Adrenal gland (tissue), 12 donors: Measurements from ENCODE around the gene HSPB2. TPM values are rescaled to one million over a fixed set of nuclear protein-coding genes. Genes with fewer than 3 reads are reported as not detected.

Experiments used
- DNase-seq, 7 donors: peaks; one replicate each; pipeline ENCODE4 v3.0.0-alpha.2; 2019 to 2020
- H3K27ac ChIP-seq, 5 donors: fragments of 200-600 bp; sonication (generic) in 4 of 5; 1 replicate in 3 of 5; 2 replicates in 2 of 5; pipeline versions ENCODE4 v1.5.1 to v1.8.0; 2016 to 2020; ENCODE audit warnings: mild to moderate bottlenecking in 1 of 5
- H3K27me3 ChIP-seq: fragments of 200-600 bp; 2 replicates; pipeline ENCODE4 v1.8.0; 2021
- H3K36me3 ChIP-seq, 2 donors: fragments of 200-600 bp; replicated peaks in 1 of 2; 1 replicate in 1 of 2; 2 replicates in 1 of 2; pipeline versions ENCODE4 v1.5.1 to v1.8.0; 2018 to 2022
- H3K4me1 ChIP-seq, 2 donors: fragments of 200-600 bp; replicated peaks in 1 of 2; 1 replicate in 1 of 2; 2 replicates in 1 of 2; pipeline versions ENCODE4 v1.5.1 to v1.8.0; 2018 to 2021
- H3K4me3 ChIP-seq, 4 donors: fragments of 200-600 bp; sonication (generic) in 3 of 4; one replicate each; pipeline ENCODE4 v1.5.1; 2016 to 2018
- H3K9me3 ChIP-seq, 3 donors: fragments of 200-600 bp; sonication (generic) in 1 of 3; replicated peaks in 1 of 3; 1 replicate in 2 of 3; 2 replicates in 1 of 3; pipeline versions ENCODE4 v1.5.1 to v1.8.0; 2016 to 2021
- POLR2A ChIP-seq, 2 donors: fragments of 450-650 bp; IDR thresholded peaks; one replicate each; pipeline ENCODE4 v1.6.1; 2017; ENCODE audit warnings: antibody characterized with exemption in 2 of 2, mild to moderate bottlenecking in 2 of 2, moderate library complexity in 1 of 2
- WGBS, 4 donors: extraction: QIAGEN DNeasy Blood & Tissue Kit in 2 of 4; methylation state at CpG; one replicate each; pipeline versions ENCODE4 v1.1.5 to v1.1.7; 2013 to 2017; 5-methylcytosine and 5-hydroxymethylcytosine counted together
- intact Hi-C, 2 donors: fragments of 100-400 bp; cut with DNase I; formaldehyde crosslinking; loops; one replicate each; pipeline versions ENCODE4 v1.14.1 to v1.15.0; 2022 to 2023
- polyA plus RNA-seq, 3 donors: library from polyadenylated mRNA; stranded (reverse); fragments of 200-250 nt in 2 of 3; fragments of 350-450 nt in 1 of 3; fragmentation: Illumina TruSeq in 1 of 3; extraction: RNeasy Lipid Tissue Mini Kit (QIAGEN cat#74804) in 1 of 3; gene quantifications; one replicate each; pipeline ENCODE4 v1.2.3, GENCODE V29; 2013 to 2014
- total RNA-seq, 9 donors: library from RNA; depleted of rRNA in 4 of 9; stranded (reverse); fragments of >200 nt in 4 of 9; fragments of 120-200 nt in 1 of 9; fragmentation: NEBNext Ultra II Directional in 1 of 9; extraction: Animal tissue kit (Norgen Biotek cat#: 25700) in 1 of 9; gene quantifications; one replicate each; pipeline versions ENCODE4 v1.1.0 to v1.2.4, GENCODE V29; 2013 to 2023
- TF ChIP-seq, protein P1 (sequence below), 6 experiments: fragments of 450-650 bp in 4 of 6; fragments of 200-600 bp in 2 of 6; sonication (generic) in 1 of 6; IDR thresholded peaks; 1 replicate in 5 of 6; 2 replicates in 1 of 6; pipeline versions ENCODE4 v1.5.1 to v1.8.0; 2016 to 2021; ENCODE audit warnings: antibody characterized with exemption in 6 of 6, mild to moderate bottlenecking in 2 of 6, moderate library complexity in 1 of 6
- donor health status: healthy with polysubstance abuse.
- donor health status: Bipolar disorder and iron deficiency.
- donor health status: DM: yes; HTN: yes; CAD: no.
- donor health status: DM: no; HTN: no; CAD: no.
- donor health status: DM: no; HTN: no; CAD: no.
- donor health status: DM: yes; HTN: yes; CAD: no.

Gene HSPB2
- total and polyA plus RNA-seq, 12 donors: 0.51 to 6.1 (median 1.3) TPM; not detected in 2

GRCh38 chr11:111947143-111947542, 34.6 kb downstream of the HSPB2 start:
- H3K27me3 ChIP-seq: no peaks in the 10 kb centered on the region
- no peak overlapping the region for H3K27ac ChIP-seq
- no peaks in the 10 kb centered on the region for H3K36me3 ChIP-seq
- no peak for DNase-seq
- no peak for TF ChIP-seq POLR2A (IDR thresholded peaks at IDR 0.05)
- TF ChIP-seq, protein P1, sequence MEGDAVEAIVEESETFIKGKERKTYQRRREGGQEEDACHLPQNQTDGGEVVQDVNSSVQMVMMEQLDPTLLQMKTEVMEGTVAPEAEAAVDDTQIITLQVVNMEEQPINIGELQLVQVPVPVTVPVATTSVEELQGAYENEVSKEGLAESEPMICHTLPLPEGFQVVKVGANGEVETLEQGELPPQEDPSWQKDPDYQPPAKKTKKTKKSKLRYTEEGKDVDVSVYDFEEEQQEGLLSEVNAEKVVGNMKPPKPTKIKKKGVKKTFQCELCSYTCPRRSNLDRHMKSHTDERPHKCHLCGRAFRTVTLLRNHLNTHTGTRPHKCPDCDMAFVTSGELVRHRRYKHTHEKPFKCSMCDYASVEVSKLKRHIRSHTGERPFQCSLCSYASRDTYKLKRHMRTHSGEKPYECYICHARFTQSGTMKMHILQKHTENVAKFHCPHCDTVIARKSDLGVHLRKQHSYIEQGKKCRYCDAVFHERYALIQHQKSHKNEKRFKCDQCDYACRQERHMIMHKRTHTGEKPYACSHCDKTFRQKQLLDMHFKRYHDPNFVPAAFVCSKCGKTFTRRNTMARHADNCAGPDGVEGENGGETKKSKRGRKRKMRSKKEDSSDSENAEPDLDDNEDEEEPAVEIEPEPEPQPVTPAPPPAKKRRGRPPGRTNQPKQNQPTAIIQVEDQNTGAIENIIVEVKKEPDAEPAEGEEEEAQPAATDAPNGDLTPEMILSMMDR (IDR thresholded peaks at IDR 0.05): no peak
- no peaks in the 10 kb centered on the region for H3K9me3 ChIP-seq
- intact Hi-C loops: no loop called here
- H3K4me3 ChIP-seq: no peak overlapping the region
- peaks cover 20 to 34% of the 10 kb centered on the region in 2 donors for H3K4me1 ChIP-seq

DNA sequence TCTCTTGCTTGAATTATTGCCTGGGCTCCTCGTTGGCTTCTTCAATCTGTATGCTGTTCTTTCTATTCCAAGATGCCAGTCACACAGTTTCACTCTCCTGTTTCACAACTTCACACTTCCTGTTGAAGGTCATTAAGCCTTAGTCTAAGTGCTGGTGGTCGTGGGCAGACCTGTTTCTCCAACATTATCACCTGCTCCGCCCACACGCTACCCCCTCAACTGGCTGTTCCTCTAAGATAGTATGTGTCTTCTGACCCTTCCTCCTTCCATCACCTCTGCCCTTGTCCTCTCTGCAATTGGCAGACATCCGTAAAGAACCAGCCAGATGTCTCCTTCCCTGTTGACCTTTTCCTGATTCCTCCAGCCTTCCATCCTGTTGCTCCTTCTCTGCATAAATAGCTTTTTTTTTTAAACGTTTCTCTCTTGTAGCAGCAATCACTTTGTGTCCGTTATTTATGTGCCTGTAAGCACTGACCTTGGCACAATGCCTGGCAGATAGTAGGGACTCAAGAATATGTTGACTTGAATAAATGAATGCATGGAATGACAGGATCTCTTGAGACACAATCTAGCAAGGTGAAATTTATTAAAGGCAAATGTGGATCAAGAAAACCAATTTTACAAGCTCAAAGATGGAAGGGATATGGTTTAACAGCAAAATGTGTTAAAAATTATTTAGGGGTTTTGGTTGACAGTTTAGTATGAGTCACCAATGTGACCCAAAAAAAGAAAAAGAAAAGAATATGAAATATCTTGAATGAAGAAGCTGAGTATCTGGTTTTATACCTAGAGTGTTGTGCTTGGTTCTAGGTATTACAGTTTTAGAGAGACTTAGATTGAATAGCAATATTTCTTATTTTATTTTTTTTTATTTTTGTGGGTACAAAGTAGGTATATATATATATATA, 37.2 kb downstream of the HSPB2 start:
- WGBS, 4 donors: 19 to 23% (median 23%) methylated on average over 7 of the region's 7 CpGs
- DNase-seq: peak; percentile 63 to 87 (median 71)
- TF ChIP-seq, protein P1 (IDR thresholded peaks at IDR 0.05): no peak
- no peak overlapping the region for H3K4me3 ChIP-seq
- no peaks in the 10 kb centered on the region for H3K9me3 ChIP-seq
- peak overlapping the region in 4 of 5 donors; percentile 35 to 69 (median 46) for H3K27ac ChIP-seq
- no peaks in the 10 kb centered on the region for H3K36me3 ChIP-seq
- intact Hi-C loops: no loop called here
- no peaks in the 10 kb centered on the region for H3K27me3 ChIP-seq
- peaks cover 8 to 24% of the 10 kb centered on the region in 2 donors for H3K4me1 ChIP-seq

DNA sequence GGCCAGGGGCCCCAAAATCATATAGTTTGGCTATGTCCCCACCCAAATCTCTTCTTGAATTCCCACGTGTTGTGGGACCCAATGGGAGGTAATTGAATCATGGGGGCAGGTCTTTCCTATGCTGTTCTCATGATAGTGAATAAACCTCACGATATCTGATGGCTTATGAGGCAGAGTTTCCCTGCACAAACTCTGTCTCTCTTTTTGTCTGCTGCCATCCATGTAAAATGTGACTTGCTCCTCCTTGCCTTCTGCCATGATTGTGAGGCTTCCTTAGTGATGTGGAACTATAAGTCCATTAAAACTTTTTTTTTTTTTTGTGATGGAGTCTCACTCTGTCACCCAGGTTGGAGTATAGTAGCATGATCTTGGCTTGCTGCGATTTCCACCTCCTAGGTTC, 39.0 kb downstream of the HSPB2 start:
- TF ChIP-seq, protein P1 (IDR thresholded peaks at IDR 0.05): no peak
- no peak for TF ChIP-seq POLR2A (IDR thresholded peaks at IDR 0.05)
- Histone ChIP-seq H3K9me3 (no peaks in the 10 kb centered on the region), H3K27ac (no peak overlapping the region), H3K27me3 (no peaks in the 10 kb centered on the region), H3K4me1 (peaks cover 8 to 16% of the 10 kb centered on the region in 2 donors), H3K36me3 (no peaks in the 10 kb centered on the region), H3K4me3 (no peak overlapping the region)
- no peak for DNase-seq
- intact Hi-C loops: no loop called here
- WGBS, 4 donors: 89 to 98% (median 96%) methylated on average over 3 of the region's 3 CpGs

DNA sequence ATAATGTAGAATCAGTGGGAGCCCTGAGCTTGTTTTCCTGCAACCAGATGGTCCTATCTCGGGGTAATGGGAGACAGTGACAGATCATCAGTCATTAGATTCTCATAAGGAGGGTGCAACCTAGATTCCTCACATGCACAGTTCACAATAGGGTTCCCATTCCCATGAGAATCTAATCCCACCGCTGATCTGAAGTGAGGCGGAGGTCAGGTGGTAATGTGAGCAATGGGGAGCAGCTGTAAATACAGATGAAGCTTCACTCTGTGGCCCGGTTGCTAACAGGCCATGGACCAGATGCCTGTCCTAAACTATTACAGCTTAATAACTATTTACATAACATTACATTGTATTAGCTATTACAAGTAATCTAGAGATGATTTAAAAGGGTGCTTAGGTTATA, 41.6 kb downstream of the HSPB2 start:
- no peak for DNase-seq

More for the DNA sequence above, 41.6 kb downstream of the HSPB2 start:
- no peaks in the 10 kb centered on the region for H3K27me3 ChIP-seq
- WGBS, 4 donors: 89 to 99% (median 98%) methylated on average over 4 of the region's 4 CpGs
- TF ChIP-seq, protein P1 (IDR thresholded peaks at IDR 0.05): no peak
- TF ChIP-seq POLR2A (IDR thresholded peaks at IDR 0.05): no peak
- H3K4me3 ChIP-seq: no peak overlapping the region
- no peak overlapping the region for H3K27ac ChIP-seq
- intact Hi-C loops: no loop called here
- no peaks in the 10 kb centered on the region for H3K9me3 ChIP-seq
- no peaks in the 10 kb centered on the region for H3K36me3 ChIP-seq
- H3K4me1 ChIP-seq: peaks cover 8 to 10% of the 10 kb centered on the region in 2 donors
